22Rv1 (cell line): ENCODE data around the gene MC5R.
"Not testable (repeated sequence)": the region's sequence is repeated elsewhere in the genome, so short reads cannot be mapped to it uniquely, and the experiment has no call there.

Experiments
- CTCF ChIP-seq: fragments of 450-650 bp; IDR thresholded peaks from 2 replicates; pipeline ENCODE4 v1.5.1; 2017; ENCODE audit warnings: mild to moderate bottlenecking
- ZFX ChIP-seq: fragments of 450-650 bp; IDR thresholded peaks from 2 replicates; pipeline ENCODE4 v1.6.1; 2017; ENCODE audit warnings: antibody characterized with exemption, borderline replicate concordance

GRCh38 chr18:13862898-13863297, 38.9 kb downstream of the MC5R start:
- TF ChIP-seq CTCF, ZFX: not testable (repeated sequence)
